PC-9 (cell line): ENCODE results near the gene SLC25A21. TPM values are rescaled to one million over a fixed set of nuclear protein-coding genes. Genes with fewer than 3 reads are reported as not detected.
A peak's percentile ranks its signal among the peaks of the same experiment; 100 is the strongest.

Experiments
- BruUV-seq: library from RNA; stranded (reverse); fragments of 400-500 nt; replicated peaks from 2 replicates; lab custom pipeline; 2021; lab: Mats Ljungman, UMichigan
- CTCF ChIA-PET: fragments of 300-600 bp; sonication (Branson Sonifier 250); formaldehyde crosslinking; loops from one replicate; lab custom pipeline; 2022; ENCODE audit warnings: antibody characterized with exemption; lab: Charles Lee
- POLR2A ChIA-PET: fragments of 300-600 bp; sonication (Branson Sonifier 250); formaldehyde crosslinking; loops from one replicate; lab custom pipeline; 2022; ENCODE audit warnings: antibody characterized with exemption; ENCODE audit not compliant: unreplicated experiment; lab: Charles Lee
- DNase-seq, 2 experiments: peaks; one replicate each; pipeline versions ENCODE4 v3.0.0 to v3.0.0-alpha.2; 2015 to 2022; ENCODE audit warnings: mixed read lengths in 1 of 2
- H2AFZ ChIP-seq: fragments of 200-600 bp; sonication (generic); 2 replicates; pipeline ENCODE4 v1.8.1; 2017; ENCODE audit warnings: antibody characterized with exemption
- H3F3A ChIP-seq: fragments of 200-600 bp; sonication (generic); 2 replicates; pipeline ENCODE4 v1.8.1; 2017; ENCODE audit warnings: antibody characterized with exemption, mild to moderate bottlenecking, low read depth; ENCODE audit not compliant: insufficient read depth
- H3K27ac ChIP-seq: fragments of 200-600 bp; sonication (generic); 2 replicates; pipeline ENCODE4 v1.6.1; 2016; ENCODE audit warnings: mixed run types
- H3K27me3 ChIP-seq: fragments of 200-600 bp; sonication (generic); 2 replicates; pipeline ENCODE4 v1.6.1; 2016; ENCODE audit warnings: low read depth, mixed run types; ENCODE audit not compliant: insufficient read depth
- H3K36me3 ChIP-seq: fragments of 200-600 bp; sonication (generic); 2 replicates; pipeline ENCODE4 v1.6.1; 2016; ENCODE audit warnings: low read depth, mixed run types
- H3K4me1 ChIP-seq: fragments of 200-600 bp; sonication (generic); replicated peaks from 2 replicates; pipeline ENCODE4 v1.6.1; 2016; ENCODE audit warnings: mixed run types; ENCODE audit not compliant: insufficient read depth
- H3K4me2 ChIP-seq: fragments of 200-600 bp; sonication (generic); 2 replicates; pipeline ENCODE4 v1.6.1; 2017; ENCODE audit warnings: mixed run types
- H3K4me3 ChIP-seq: fragments of 200-600 bp; sonication (generic); 2 replicates; pipeline ENCODE4 v1.6.1; 2016; ENCODE audit warnings: mixed run types
- H3K79me2 ChIP-seq: fragments of 200-600 bp; sonication (generic); 2 replicates; pipeline ENCODE4 v1.6.1; 2017; ENCODE audit warnings: low read depth, mixed run types
- H3K9me2 ChIP-seq: fragments of 200-600 bp; sonication (generic); 2 replicates; pipeline ENCODE4 v1.8.1; 2017; ENCODE audit warnings: mild to moderate bottlenecking; ENCODE audit not compliant: insufficient read depth
- H3K9me3 ChIP-seq: fragments of 200-600 bp; sonication (generic); 2 replicates; pipeline ENCODE4 v1.8.1; 2016; ENCODE audit warnings: low read depth; ENCODE audit not compliant: insufficient read depth
- H4K20me1 ChIP-seq: fragments of 200-600 bp; sonication (generic); 2 replicates; pipeline ENCODE4 v1.8.1; 2017; ENCODE audit not compliant: insufficient read depth
- EZH2 ChIP-seq: fragments of 200-600 bp; sonication (generic); IDR thresholded peaks from 2 replicates; pipeline ENCODE4 v1.8.0; 2017; ENCODE audit warnings: antibody characterized with exemption, low read depth
- intact Hi-C: fragments of 100-400 bp; cut with micrococcal nuclease; formaldehyde crosslinking; loops from one replicate; pipeline ENCODE4 v1.10.0; 2022; ENCODE audit not compliant: unreplicated experiment
- total RNA-seq: library from RNA; stranded (reverse); gene quantifications from 2 replicates; pipeline ENCODE4 v1.2.3, GENCODE V29; 2021
- TF ChIP-seq, protein P1 (sequence below): fragments of 200-600 bp; sonication (generic); conservative IDR thresholded peaks from 2 replicates; pipeline ENCODE4 v1.6.1; 2017; ENCODE audit warnings: mixed run types, antibody characterized with exemption, mild to moderate bottlenecking, moderate library complexity

SLC25A21 gene
- total RNA-seq, 1 experiment from 2014 or later = 3.2 TPM

DNA sequence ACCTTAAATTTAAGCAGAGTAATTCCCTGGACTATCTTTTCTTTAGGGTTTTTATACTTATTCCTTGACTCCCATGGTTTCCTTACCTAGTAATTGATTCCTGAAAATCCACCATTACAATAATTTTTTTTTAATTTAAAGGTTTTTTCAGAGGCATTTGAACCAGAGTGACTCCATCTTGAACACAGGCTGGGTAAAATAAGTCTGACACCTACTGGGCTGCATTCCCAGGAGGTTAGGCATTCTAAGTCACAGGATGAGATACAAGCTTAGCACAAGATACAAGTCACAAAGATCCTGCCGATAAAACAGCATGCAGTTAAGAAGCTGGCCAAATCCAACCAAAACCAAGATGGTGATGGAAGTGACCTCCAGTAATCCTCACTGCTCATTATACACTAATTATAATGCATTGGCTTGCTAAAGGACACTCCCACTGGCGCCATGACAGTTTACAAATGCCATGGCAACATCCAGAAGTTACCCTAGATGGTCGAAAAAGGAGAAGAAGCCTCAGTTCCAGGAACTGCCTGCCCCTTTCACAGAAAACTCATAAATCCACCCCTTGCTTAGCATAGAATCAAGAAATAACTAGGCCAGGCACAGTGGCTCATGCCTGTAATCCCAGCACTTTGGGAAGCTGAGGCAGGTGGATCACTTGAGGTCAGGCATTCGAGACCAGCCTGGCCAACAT lies 53.6 kb downstream of the SLC25A21 start:
- H3K79me2 ChIP-seq = no peaks in the 10 kb centered on the region
- H3K9me3 ChIP-seq = no peaks in the 10 kb centered on the region; the same call in 1 of the 2 replicates
- CTCF ChIA-PET = interaction anchor here (2.3 kb wide), 1 partner anchor 471 kb away, joined by 16 read pairs; no protein-coding TSS in a partner anchor
- H3K36me3 ChIP-seq = no peaks in the 10 kb centered on the region
- H3K9me2 ChIP-seq = no peaks in the 10 kb centered on the region
- no TSS peak for BruUV-seq
- H3K27me3 ChIP-seq = no peaks in the 10 kb centered on the region
- H3K4me3 ChIP-seq = no peak overlapping the region
- H3K4me2 ChIP-seq = no peak overlapping the region
- intact Hi-C loops = loop anchor here (5.0 kb wide), 1 partner anchor 457 kb away; the partner anchor contains the start of gene PAX9
- peaks cover 21% of the 10 kb centered on the region for H3F3A ChIP-seq
- H2AFZ ChIP-seq = no peak overlapping the region
- H3K4me1 ChIP-seq = peaks cover 25% of the 10 kb centered on the region
- no peak for DNase-seq
- TF ChIP-seq, protein P1, sequence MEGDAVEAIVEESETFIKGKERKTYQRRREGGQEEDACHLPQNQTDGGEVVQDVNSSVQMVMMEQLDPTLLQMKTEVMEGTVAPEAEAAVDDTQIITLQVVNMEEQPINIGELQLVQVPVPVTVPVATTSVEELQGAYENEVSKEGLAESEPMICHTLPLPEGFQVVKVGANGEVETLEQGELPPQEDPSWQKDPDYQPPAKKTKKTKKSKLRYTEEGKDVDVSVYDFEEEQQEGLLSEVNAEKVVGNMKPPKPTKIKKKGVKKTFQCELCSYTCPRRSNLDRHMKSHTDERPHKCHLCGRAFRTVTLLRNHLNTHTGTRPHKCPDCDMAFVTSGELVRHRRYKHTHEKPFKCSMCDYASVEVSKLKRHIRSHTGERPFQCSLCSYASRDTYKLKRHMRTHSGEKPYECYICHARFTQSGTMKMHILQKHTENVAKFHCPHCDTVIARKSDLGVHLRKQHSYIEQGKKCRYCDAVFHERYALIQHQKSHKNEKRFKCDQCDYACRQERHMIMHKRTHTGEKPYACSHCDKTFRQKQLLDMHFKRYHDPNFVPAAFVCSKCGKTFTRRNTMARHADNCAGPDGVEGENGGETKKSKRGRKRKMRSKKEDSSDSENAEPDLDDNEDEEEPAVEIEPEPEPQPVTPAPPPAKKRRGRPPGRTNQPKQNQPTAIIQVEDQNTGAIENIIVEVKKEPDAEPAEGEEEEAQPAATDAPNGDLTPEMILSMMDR = no peak
- no peak for TF ChIP-seq EZH2
- H3K27ac ChIP-seq = no peak overlapping the region
- H4K20me1 ChIP-seq = no peaks in the 10 kb centered on the region
- POLR2A ChIA-PET = no interaction called here

DNA sequence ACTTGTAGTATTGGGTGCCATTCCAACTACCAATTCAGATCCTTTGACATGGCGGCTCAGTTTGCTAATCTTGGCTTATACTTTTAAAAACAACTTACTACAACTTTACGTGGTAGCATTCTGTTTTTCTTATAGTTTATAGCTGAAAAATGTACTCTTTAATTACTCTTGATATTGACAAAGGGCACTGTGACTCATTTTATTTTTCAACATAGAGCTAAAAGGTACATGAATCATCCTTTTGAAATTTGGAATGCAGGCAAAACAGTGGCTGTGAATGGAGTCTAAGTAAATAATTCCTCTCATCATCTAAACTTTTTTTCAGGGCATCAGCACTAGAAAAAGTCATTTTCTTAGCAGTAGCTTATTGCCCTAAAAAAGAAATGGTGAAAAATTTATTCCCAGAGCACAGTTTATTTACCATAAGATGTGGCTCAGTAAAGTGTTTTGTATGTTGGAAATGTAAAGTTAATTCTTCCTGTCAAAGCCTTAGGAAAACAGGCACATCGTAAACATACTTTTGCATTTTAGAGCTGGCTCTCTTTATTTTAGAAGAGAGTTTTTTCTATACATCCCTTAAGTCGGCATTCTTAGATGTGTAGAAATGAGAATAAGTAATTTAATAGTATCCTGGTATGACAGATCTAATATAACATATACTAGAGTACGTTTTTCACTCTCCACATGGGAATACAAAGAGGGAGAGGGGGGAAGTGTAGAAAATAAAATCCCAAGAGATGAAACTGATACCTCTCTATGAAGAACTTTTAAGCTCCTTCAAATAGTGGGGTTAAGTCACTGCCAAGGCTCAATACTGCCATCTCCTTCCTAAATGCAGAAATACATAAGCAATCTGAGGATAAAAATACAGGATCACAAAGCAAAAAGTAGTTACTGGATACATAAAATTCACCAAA lies 55.2 kb downstream of the SLC25A21 start:
- intact Hi-C loops = loop anchor here (1.0 to 5.0 kb wide), 6 partner anchors 36 to 469 kb away; partner anchors contain the start of gene PAX9
- H3K4me3 ChIP-seq = no peak overlapping the region
- H3K79me2 ChIP-seq = no peaks in the 10 kb centered on the region
- peak overlapping the region; percentile 68; the same call in 1 of the 2 replicates for H2AFZ ChIP-seq
- POLR2A ChIA-PET = interaction anchor here (0.6 kb wide), 2 partner anchors 322 to 463 kb away, joined by 3 to 4 read pairs; no protein-coding TSS in a partner anchor
- no TSS peak for BruUV-seq
- DNase-seq = peak in 1 of 2 experiments; percentile 76
- H3K4me1 ChIP-seq = peaks cover 22% of the 10 kb centered on the region
- H3K9me3 ChIP-seq = no peaks in the 10 kb centered on the region; the same call in 1 of the 2 replicates
- no peaks in the 10 kb centered on the region for H4K20me1 ChIP-seq
- peaks cover 21% of the 10 kb centered on the region for H3F3A ChIP-seq
- H3K27ac ChIP-seq = peak overlapping the region; percentile 85
- H3K27me3 ChIP-seq = no peaks in the 10 kb centered on the region
- no peaks in the 10 kb centered on the region for H3K36me3 ChIP-seq
- no peaks in the 10 kb centered on the region for H3K9me2 ChIP-seq
- CTCF ChIA-PET = interaction anchor here (1.0 to 2.3 kb wide), 6 partner anchors 121 to 563 kb away, joined by 3 to 16 read pairs (median 4); no protein-coding TSS in a partner anchor
- no peak for TF ChIP-seq EZH2
- TF ChIP-seq, protein P1 = peak; percentile 50
- peak overlapping the region; percentile 69 for H3K4me2 ChIP-seq

DNA sequence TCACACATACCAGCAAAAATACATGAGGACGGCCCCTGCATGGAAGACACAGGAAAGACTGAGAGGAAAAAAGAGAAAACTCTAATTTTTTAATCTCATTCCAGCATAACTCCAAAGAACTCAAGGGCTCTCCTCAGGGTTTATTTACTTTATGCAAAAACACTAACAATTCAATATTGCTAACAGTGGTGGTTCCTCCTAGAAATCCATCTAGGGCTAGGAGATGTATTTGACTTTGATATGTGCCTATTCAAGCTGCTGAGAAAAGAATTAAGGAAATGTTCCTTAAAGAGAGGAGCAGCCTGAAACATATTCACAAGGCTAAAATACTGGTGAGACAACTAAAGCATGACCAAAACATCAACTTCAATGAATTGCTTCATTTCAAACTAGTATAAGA lies 57.0 kb downstream of the SLC25A21 start:
- Histone ChIP-seq H3K27ac (no peak overlapping the region), H3K4me2 (no peak overlapping the region), H2AFZ (no peak overlapping the region), H3K9me2 (no peaks in the 10 kb centered on the region), H3K4me3 (no peak overlapping the region), H4K20me1 (no peaks in the 10 kb centered on the region), H3K27me3 (no peaks in the 10 kb centered on the region), H3K9me3 (no peaks in the 10 kb centered on the region; the same call in 1 of the 2 replicates), H3K4me1 (peaks cover 17% of the 10 kb centered on the region), H3K36me3 (no peaks in the 10 kb centered on the region), H3K79me2 (no peaks in the 10 kb centered on the region), H3F3A (peaks cover 16% of the 10 kb centered on the region)
- ChIA-PET POLR2A (no interaction called here), CTCF (no interaction called here)
- intact Hi-C loops = loop anchor here (5.0 kb wide), 1 partner anchor 453 kb away; the partner anchor contains the start of gene PAX9
- no TSS peak for BruUV-seq
- no peak for DNase-seq
- no peak for TF ChIP-seq EZH2
- TF ChIP-seq, protein P1 = no peak
